ENCODE results near the gene GBA2. TPM values are rescaled to one million over a fixed set of nuclear protein-coding genes. Genes with fewer than 3 reads are reported as not detected.

GBA2 gene
- total RNA-seq: 60.7 TPM

GRCh38 chr9:35748858-35749514, at the start of gene GBA2, which contains the start of gene RGP1:
GBA2 (minus strand) TSS chr9:35749228; CDS start chr9:35748704, 524 bp downstream.
RGP1 (plus strand) TSS chr9:35749287; CDS start chr9:35749756, 469 bp downstream.

GRCh38 chr9:35791297-35791921, 42.4 kb upstream of the GBA2 start, which contains the start of gene NPR2:
NPR2 (plus strand) TSS chr9:35791591; CDS start chr9:35792409, 818 bp downstream.

GRCh38 chr9:35754264-35754663, 5.2 kb upstream of the GBA2 start, which contains the start of gene MSMP:
MSMP (minus strand) TSS chr9:35754276; CDS start chr9:35754129, 147 bp downstream.

GRCh38 chr9:35732185-35732799, 16.7 kb downstream of the GBA2 start, which contains the start of the genes CREB3 and TLN1:
CREB3 (plus strand) TSS chr9:35732666; CDS start chr9:35732773, 107 bp downstream.
TLN1 (minus strand) TSS chr9:35732195; CDS start chr9:35725694, 6,501 bp downstream.

GRCh38 chr9:35689542-35690293, 59.3 kb downstream of the GBA2 start, which contains the start of gene TPM2:
TPM2 (minus strand) TSS chr9:35689925; CDS start chr9:35689817, 108 bp downstream.

Small RNA genes within 50 kb of the gene (small RNA-seq; reads per million reads assigned to genes)
- gene MIR6853: not detected

Other genes starting within 250 kb of the GBA2 start
- gene TESK1, start 144.0 kb downstream of the GBA2 start, total RNA-seq: 20.1 TPM
- gene CD72, start 130.8 kb downstream of the GBA2 start, total RNA-seq: 0.46 TPM
- gene SIT1, start 98.3 kb downstream of the GBA2 start, total RNA-seq: not detected
- 144,204 TPM for gene RMRP, start 91.2 kb downstream of the GBA2 start, total RNA-seq
- gene CCDC107, start 90.9 kb downstream of the GBA2 start, total RNA-seq: 11.5 TPM
- gene ARHGEF39, start 84.0 kb downstream of the GBA2 start, total RNA-seq: 0.46 TPM
- 1.2 TPM for gene CA9, start 75.3 kb downstream of the GBA2 start, total RNA-seq
- gene TPM2, start 59.3 kb downstream of the GBA2 start, total RNA-seq: 14.1 TPM
- 24.9 TPM for gene TLN1, start 17.0 kb downstream of the GBA2 start, total RNA-seq
- gene CREB3, start 16.6 kb downstream of the GBA2 start, total RNA-seq: 33.0 TPM
- 19.1 TPM for gene RGP1, start 59 bp upstream of the GBA2 start, total RNA-seq
- not detected for gene MSMP, start 5.0 kb upstream of the GBA2 start, total RNA-seq
- gene NPR2, start 42.4 kb upstream of the GBA2 start, total RNA-seq: 11.3 TPM
- 8.3 TPM for gene SPAG8, start 63.0 kb upstream of the GBA2 start, total RNA-seq
- 13.4 TPM for gene HINT2, start 65.8 kb upstream of the GBA2 start, total RNA-seq
- gene FAM221B, start 79.5 kb upstream of the GBA2 start, total RNA-seq: 0.23 TPM
- 10.4 TPM for gene TMEM8B, start 80.0 kb upstream of the GBA2 start, total RNA-seq
- gene OR13J1, start 121.2 kb upstream of the GBA2 start, total RNA-seq: not detected
- not detected for gene HRCT1, start 157.0 kb upstream of the GBA2 start, total RNA-seq
- 0.46 TPM for gene SPAAR, start 160.3 kb upstream of the GBA2 start, total RNA-seq
- gene OR2S2, start 208.9 kb upstream of the GBA2 start, total RNA-seq: not detected

Data from diencephalon (tissue), 1 donor.